ENCODE measurements around the gene FRMD1.

FRMD1 gene

DNA sequence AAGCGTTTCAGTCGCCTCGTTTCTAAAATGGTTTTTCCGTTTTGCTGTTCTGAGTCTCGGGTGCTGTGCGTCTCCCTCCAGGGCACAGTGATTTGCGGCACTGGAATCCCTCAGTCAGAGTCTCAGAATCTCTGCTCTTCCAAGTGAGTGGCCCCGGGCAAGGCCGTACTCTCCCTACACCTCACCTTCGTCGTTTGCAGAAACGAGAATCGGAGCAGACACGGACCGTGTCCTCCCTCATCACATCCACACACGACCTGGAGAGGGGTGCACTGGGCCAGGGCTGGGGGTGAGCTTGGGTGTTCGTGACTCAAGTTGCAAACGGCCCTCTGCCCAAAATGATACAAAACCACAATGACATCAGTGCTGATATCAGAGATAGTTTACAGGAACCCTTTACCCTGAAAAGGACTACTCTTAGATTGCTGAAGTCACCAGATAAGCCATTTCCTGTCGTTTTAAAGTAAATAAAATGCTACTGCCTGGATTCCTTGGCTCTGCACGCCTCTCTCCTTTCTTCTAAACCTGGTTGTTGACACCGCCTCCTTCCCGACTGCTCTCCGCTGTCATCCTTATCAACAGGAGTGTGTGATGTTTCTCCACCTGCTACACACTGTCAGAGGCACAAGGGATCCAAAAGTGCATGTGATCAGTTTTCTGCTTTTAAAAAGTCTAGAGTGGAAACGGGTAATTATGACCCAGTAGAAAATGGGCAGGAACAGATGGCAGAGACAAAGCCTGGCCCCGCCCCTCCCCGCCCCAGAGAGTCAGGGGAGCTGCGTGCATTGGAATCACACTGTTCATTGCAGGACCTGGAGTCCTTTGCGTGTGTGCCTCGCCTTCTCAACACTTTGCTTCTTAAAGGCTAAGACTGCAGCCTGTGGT, 43.1 kb downstream of the FRMD1 start (continued):
- TF ChIP-seq ZNF202 (tag by site-specific recombination; IDR thresholded peaks at IDR 0.05; ENCODE audit: borderline replicate concordance) (no peak), GLI2 (tag by site-specific recombination; IDR thresholded peaks at IDR 0.05; ENCODE audit: borderline replicate concordance, low read depth) (no peak), ZFP41 (tag by site-specific recombination; IDR thresholded peaks at IDR 0.05; ENCODE audit: borderline replicate concordance) (no peak), ZNF585B (tag by site-specific recombination; IDR thresholded peaks at IDR 0.05) (no peak), ZNF473 (tag by site-specific recombination; IDR thresholded peaks at IDR 0.05) (no peak), MEIS1 (CRISPR knock-in tag; IDR thresholded peaks at IDR 0.05; ENCODE audit: borderline replicate concordance) (no peak), ZNF747 (tag by site-specific recombination; IDR thresholded peaks at IDR 0.05) (no peak), ZNF146 (tag by site-specific recombination; IDR thresholded peaks at IDR 0.05) (no peak), ZNF555 (tag by site-specific recombination; conservative IDR thresholded peaks at IDR 0.05) (no peak), ZFP69B (tag by site-specific recombination; IDR thresholded peaks at IDR 0.05) (peak; percentile 12; the same call in 1 of the 2 replicates), ZNF221 (tag by site-specific recombination; IDR thresholded peaks at IDR 0.05; ENCODE audit: borderline replicate concordance) (no peak), ZNF544 (tag by site-specific recombination; IDR thresholded peaks at IDR 0.05) (no peak), ZNF2 (tag by site-specific recombination; IDR thresholded peaks at IDR 0.05) (peak; percentile 75; the same call in 1 of the 2 replicates), KLF16 (tag by site-specific recombination; IDR thresholded peaks at IDR 0.05) (no peak), ZNF324 (tag by site-specific recombination; IDR thresholded peaks at IDR 0.05) (no peak), ZBTB17 (tag by site-specific recombination; IDR thresholded peaks at IDR 0.05) (peak; percentile 83), SCRT2 (tag by site-specific recombination; IDR thresholded peaks at IDR 0.05) (peak; percentile 84; the same call in 1 of the 2 replicates), ZNF37A (tag by site-specific recombination; IDR thresholded peaks at IDR 0.05) (no peak), MZF1 (tag by site-specific recombination; IDR thresholded peaks at IDR 0.05; ENCODE audit: borderline replicate concordance) (no peak), KLF1 (tag by site-specific recombination; IDR thresholded peaks at IDR 0.05) (peak; percentile 59), ZNF677 (tag by site-specific recombination; IDR thresholded peaks at IDR 0.05) (no peak), ZNF416 (tag by site-specific recombination; IDR thresholded peaks at IDR 0.05) (no peak), RBAK (tag by site-specific recombination; IDR thresholded peaks at IDR 0.05) (no peak), ZNF266 (tag by site-specific recombination; IDR thresholded peaks at IDR 0.05; ENCODE audit: low read depth) (no peak), ZNF610 (tag by site-specific recombination; IDR thresholded peaks at IDR 0.05; ENCODE audit: borderline replicate concordance) (no peak), ZNF670 (tag by site-specific recombination; IDR thresholded peaks at IDR 0.05; ENCODE audit: low read depth) (no peak), ZSCAN16 (tag by site-specific recombination; IDR thresholded peaks at IDR 0.05) (no peak), ZNF560 (tag by site-specific recombination; IDR thresholded peaks at IDR 0.05; ENCODE audit: borderline replicate concordance) (no peak), ZNF211 (tag by site-specific recombination; IDR thresholded peaks at IDR 0.05; ENCODE audit: low read depth) (no peak)
- TF ChIP-seq, protein P1, sequence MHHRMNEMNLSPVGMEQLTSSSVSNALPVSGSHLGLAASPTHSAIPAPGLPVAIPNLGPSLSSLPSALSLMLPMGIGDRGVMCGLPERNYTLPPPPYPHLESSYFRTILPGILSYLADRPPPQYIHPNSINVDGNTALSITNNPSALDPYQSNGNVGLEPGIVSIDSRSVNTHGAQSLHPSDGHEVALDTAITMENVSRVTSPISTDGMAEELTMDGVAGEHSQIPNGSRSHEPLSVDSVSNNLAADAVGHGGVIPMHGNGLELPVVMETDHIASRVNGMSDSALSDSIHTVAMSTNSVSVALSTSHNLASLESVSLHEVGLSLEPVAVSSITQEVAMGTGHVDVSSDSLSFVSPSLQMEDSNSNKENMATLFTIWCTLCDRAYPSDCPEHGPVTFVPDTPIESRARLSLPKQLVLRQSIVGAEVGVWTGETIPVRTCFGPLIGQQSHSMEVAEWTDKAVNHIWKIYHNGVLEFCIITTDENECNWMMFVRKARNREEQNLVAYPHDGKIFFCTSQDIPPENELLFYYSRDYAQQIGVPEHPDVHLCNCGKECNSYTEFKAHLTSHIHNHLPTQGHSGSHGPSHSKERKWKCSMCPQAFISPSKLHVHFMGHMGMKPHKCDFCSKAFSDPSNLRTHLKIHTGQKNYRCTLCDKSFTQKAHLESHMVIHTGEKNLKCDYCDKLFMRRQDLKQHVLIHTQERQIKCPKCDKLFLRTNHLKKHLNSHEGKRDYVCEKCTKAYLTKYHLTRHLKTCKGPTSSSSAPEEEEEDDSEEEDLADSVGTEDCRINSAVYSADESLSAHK (tag by site-specific recombination; IDR thresholded peaks at IDR 0.05), result no peak
- TF ChIP-seq, protein P2, sequence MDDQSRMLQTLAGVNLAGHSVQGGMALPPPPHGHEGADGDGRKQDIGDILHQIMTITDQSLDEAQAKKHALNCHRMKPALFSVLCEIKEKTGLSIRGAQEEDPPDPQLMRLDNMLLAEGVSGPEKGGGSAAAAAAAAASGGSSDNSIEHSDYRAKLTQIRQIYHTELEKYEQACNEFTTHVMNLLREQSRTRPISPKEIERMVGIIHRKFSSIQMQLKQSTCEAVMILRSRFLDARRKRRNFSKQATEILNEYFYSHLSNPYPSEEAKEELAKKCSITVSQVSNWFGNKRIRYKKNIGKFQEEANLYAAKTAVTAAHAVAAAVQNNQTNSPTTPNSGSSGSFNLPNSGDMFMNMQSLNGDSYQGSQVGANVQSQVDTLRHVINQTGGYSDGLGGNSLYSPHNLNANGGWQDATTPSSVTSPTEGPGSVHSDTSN (CRISPR knock-in tag; IDR thresholded peaks at IDR 0.05), result no peak
- TF ChIP-seq, protein P3, sequence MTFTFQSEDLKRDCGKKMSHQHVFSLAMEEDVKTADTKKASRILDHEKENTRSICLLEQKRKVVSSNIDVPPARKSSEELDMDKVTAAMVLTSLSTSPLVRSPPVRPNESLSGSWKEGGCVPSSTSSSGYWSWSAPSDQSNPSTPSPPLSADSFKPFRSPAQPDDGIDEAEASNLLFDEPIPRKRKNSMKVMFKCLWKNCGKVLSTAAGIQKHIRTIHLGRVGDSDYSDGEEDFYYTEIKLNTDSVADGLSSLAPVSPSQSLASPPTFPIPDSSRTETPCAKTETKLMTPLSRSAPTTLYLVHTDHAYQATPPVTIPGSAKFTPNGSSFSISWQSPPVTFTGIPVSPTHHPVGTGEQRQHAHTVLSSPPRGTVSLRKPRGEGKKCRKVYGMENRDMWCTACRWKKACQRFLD (tag by site-specific recombination; IDR thresholded peaks at IDR 0.05), result no peak
- TF ChIP-seq, protein P4, sequence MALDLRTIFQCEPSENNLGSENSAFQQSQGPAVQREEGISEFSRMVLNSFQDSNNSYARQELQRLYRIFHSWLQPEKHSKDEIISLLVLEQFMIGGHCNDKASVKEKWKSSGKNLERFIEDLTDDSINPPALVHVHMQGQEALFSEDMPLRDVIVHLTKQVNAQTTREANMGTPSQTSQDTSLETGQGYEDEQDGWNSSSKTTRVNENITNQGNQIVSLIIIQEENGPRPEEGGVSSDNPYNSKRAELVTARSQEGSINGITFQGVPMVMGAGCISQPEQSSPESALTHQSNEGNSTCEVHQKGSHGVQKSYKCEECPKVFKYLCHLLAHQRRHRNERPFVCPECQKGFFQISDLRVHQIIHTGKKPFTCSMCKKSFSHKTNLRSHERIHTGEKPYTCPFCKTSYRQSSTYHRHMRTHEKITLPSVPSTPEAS (tag by site-specific recombination; IDR thresholded peaks at IDR 0.05), result no peak
- TF ChIP-seq, protein P5, sequence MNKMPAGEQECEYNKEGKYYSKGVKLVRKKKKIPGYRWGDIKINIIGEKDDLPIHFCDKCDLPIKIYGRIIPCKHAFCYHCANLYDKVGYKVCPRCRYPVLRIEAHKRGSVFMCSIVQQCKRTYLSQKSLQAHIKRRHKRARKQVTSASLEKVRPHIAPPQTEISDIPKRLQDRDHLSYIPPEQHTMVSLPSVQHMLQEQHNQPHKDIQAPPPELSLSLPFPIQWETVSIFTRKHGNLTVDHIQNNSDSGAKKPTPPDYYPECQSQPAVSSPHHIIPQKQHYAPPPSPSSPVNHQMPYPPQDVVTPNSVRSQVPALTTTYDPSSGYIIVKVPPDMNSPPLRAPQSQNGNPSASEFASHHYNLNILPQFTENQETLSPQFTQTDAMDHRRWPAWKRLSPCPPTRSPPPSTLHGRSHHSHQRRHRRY (tag by site-specific recombination; IDR thresholded peaks at IDR 0.05), result no peak
